Coronary artery (tissue), 2 donors: Measurements from ENCODE around the gene KANSL2.
"Not testable (repeated sequence)": the region's sequence is repeated elsewhere in the genome, so short reads cannot be mapped to it uniquely, and the experiment has no call there.

ENCODE experiments used
- DNase-seq: peaks from one replicate; pipeline ENCODE4 v3.0.0-alpha.2; 2017; ENCODE audit warnings: low spot score
- H3K27ac ChIP-seq, 2 donors: fragments of 200-600 bp; sonication (generic); one replicate each; pipeline ENCODE4 v1.5.1; 2016 to 2019
- H3K4me3 ChIP-seq: fragments of 200-600 bp; sonication (generic); 2 replicates; pipeline ENCODE4 v1.5.1; 2016; ENCODE audit warnings: mild to moderate bottlenecking, moderate library complexity
- TF ChIP-seq, protein P1 (sequence below): fragments of 200-600 bp; sonication (generic); IDR thresholded peaks from one replicate; pipeline ENCODE4 v1.5.1; 2019; ENCODE audit warnings: antibody characterized with exemption

Gene KANSL2

DNA sequence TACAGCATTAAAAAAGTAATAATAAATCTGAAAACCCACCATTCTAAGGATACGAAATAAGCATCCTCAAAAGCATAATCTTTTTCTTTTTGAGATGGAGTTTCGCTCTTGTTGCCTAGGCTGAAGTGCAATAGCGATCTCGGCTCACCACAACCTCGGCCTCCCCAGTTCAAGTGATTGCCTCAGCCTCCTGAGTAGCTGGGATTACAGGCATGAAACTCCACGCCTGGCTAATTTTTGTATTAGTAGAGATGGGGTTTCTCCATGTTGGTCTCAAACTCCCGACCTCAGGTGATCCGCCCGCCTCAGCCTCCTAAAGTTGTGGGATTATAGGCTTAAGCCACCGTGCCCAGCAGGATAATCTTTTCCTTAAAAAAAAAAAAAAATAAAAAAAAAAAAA, 30.2 kb upstream of the KANSL2 start:
- H3K4me3 ChIP-seq, result no peak overlapping the region
- no peak overlapping the region for H3K27ac ChIP-seq
- TF ChIP-seq, protein P1, sequence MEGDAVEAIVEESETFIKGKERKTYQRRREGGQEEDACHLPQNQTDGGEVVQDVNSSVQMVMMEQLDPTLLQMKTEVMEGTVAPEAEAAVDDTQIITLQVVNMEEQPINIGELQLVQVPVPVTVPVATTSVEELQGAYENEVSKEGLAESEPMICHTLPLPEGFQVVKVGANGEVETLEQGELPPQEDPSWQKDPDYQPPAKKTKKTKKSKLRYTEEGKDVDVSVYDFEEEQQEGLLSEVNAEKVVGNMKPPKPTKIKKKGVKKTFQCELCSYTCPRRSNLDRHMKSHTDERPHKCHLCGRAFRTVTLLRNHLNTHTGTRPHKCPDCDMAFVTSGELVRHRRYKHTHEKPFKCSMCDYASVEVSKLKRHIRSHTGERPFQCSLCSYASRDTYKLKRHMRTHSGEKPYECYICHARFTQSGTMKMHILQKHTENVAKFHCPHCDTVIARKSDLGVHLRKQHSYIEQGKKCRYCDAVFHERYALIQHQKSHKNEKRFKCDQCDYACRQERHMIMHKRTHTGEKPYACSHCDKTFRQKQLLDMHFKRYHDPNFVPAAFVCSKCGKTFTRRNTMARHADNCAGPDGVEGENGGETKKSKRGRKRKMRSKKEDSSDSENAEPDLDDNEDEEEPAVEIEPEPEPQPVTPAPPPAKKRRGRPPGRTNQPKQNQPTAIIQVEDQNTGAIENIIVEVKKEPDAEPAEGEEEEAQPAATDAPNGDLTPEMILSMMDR, result no peak
- no peak for DNase-seq

DNA sequence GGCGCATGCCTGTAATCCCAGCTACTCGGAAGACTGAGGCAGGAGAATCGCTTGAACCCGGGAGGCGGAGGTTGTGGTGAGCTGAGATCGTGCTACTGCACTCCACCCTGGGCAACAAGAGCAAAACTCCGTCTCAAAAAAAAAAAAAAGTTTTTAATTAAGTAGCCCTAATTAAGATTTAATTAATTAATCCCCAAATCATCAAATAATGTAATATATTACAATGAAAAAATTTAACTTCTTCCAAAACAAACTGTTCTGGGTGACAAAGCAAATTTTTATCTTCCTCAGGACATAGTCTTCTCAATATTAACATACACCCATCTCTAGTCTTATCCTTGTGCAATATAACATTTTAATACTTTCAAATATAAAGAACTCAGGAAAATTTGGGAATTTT, 16.8 kb upstream of the KANSL2 start:
- not testable (repeated sequence) for H3K27ac ChIP-seq, H3K4me3 ChIP-seq, DNase-seq

DNA sequence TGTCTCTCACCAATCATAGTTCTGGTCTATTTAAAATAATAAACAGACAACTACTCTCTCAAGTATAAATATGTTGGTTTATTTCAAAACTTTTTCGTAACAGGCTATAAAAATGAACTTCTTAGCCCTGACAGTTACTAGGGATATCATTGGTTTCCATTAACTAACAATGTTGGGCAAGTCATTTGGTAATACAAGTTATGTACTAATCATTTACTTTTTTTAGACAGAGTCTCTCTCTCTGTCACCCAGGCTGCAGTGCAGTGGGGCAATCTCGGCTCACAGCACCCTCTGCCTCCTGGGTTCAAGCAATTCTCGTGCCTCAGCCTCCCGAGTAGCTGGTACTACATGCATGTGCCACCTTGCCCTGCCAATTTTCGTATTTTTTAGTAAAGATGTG, 14.6 kb upstream of the KANSL2 start:
- DNase-seq, result no peak
- no peak overlapping the region for H3K4me3 ChIP-seq
- no peak overlapping the region for H3K27ac ChIP-seq
- TF ChIP-seq, protein P1, result no peak

DNA sequence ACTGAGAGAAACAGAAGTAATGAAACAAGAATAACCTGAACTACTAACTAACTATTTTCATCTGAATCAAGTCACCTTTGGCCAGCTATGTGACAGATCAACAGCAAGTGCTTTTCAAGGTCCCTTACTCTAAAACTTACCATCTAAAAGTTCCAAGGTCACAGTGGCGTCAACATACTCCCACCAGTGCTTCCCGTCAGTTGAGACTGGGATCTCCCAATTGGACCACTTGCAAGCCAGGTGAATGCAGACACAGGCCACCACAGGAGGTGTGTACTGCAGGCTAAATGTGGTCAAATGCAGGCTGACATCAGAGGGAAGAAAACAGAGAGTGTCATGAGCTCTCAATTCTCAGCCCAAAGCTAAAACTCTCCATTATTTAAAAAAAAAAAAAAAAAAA, 13.8 kb upstream of the KANSL2 start:
- Histone ChIP-seq H3K27ac (no peak overlapping the region), H3K4me3 (no peak overlapping the region)
- no peak for DNase-seq
- TF ChIP-seq, protein P1, result no peak

GRCh38 chr12:48694038-48694437, 12.0 kb upstream of the KANSL2 start:
- no peak for DNase-seq
- Histone ChIP-seq H3K27ac (no peak overlapping the region), H3K4me3 (no peak overlapping the region)
- TF ChIP-seq, protein P1, result no peak

DNA sequence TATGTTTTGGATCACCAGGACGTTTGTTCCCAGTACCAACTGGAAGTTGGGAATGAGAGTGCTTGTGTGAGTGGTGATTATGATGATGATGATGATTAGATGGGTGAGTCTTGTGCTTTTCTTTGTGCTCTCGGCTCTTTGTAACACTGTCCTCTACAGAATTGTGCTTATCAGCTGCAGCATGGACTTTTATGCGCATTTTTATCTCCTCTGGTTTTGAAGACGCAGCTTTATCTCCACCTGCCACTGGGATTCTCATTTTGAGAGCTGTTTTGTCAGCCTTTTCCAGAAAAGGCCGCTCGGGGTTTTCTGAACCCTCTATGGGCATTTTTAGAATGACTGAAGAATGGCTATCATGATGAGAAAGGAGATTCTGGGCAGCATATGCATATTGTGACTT, 11.5 kb upstream of the KANSL2 start:
- Histone ChIP-seq H3K4me3 (no peak overlapping the region), H3K27ac (no peak overlapping the region)
- TF ChIP-seq, protein P1, result no peak
- no peak for DNase-seq

DNA sequence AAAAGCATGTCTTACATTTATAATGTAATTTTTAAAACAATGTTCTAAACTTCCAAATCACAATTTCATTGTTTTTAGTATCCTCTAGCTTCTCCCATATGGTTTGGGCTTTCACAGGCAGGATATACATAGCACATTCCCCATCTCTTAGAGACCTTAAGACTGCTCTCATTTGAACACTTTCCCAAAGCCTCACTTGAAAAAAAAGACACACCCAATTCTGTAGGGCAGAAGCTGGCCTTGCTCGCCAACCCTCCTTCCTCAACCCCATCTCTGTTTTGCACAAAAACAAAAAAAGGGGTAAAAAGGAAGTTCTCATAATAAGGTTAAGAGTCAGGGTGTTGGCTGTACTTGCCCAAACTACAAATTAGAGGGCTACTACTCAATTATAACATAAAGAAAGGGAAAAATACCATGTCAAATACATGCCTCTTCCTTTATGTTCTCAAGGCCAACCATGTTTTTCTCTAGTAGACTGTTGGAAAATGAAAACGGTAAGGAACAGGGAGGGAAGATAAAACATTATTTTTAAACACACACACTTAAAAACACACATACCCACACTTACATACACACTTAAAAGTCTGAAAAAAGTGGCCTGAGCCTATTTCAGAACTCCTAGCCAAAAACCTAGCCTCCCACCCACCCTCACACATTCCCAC, 9.9 kb upstream of the KANSL2 start:
- no peak overlapping the region for H3K27ac ChIP-seq
- H3K4me3 ChIP-seq, result no peak overlapping the region
- DNase-seq, result no peak
- TF ChIP-seq, protein P1, result no peak

DNA sequence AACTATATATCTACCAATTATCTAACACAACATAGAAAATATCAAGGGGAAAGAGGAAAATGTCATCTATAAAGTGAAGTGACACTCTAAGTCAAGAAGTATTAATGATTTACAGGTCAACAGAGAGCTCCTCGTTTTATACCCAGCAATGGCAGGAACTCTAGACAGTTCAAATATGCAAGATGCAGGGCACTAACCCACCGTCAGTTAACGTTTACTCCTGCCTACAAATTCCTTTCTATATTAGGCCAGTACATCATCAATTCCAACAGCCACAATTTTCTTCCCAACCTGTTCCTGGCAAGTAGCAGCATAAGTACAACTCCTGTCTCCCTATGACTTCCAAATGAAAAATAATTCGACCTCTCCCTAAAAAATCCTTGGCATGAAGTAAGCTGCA, 9.0 kb upstream of the KANSL2 start:
- TF ChIP-seq, protein P1, result no peak
- Histone ChIP-seq H3K27ac (peak overlapping the region in 1 of 2 donors; percentile 28), H3K4me3 (no peak overlapping the region)
- no peak for DNase-seq
